Neuronal stem cell (in vitro differentiated cells): Measurements from ENCODE around the gene CCDC88A. TPM values are rescaled to one million over a fixed set of nuclear protein-coding genes. Genes with fewer than 3 reads are reported as not detected.

Experiments used
- DNase-seq: peaks from one replicate; pipeline ENCODE4 v3.0.0-alpha.2; 2013; ENCODE audit warnings: low spot score
- H2AFZ ChIP-seq: one replicate; pipeline ENCODE4 v1.6.1; 2013; ENCODE audit warnings: mild to moderate bottlenecking, low read length, inconsistent platforms
- H2AK5ac ChIP-seq: 2 replicates; pipeline ENCODE4 v1.6.1; 2013; ENCODE audit warnings: low read depth, mild to moderate bottlenecking, inconsistent platforms, low read length, moderate library complexity, mixed read lengths
- H2BK120ac ChIP-seq: 2 replicates; pipeline ENCODE4 v1.6.1; 2013; ENCODE audit warnings: low read depth, mild to moderate bottlenecking, inconsistent platforms, low read length, moderate library complexity, mixed read lengths
- H2BK12ac ChIP-seq: one replicate; pipeline ENCODE4 v1.6.1; 2013; ENCODE audit warnings: low read length, inconsistent platforms
- H2BK15ac ChIP-seq: 2 replicates; pipeline ENCODE4 v1.6.1; 2013; ENCODE audit warnings: mild to moderate bottlenecking, low read length, inconsistent platforms, mixed read lengths
- H2BK5ac ChIP-seq: one replicate; pipeline ENCODE4 v1.6.1; 2013; ENCODE audit warnings: inconsistent platforms, mild to moderate bottlenecking, low read length, moderate library complexity
- H3K14ac ChIP-seq: one replicate; pipeline ENCODE4 v1.6.1; 2013; ENCODE audit warnings: low read length, inconsistent platforms
- H3K18ac ChIP-seq: 2 replicates; pipeline ENCODE4 v1.6.1; 2013; ENCODE audit warnings: low read length, inconsistent platforms
- H3K23ac ChIP-seq: 2 replicates; pipeline ENCODE4 v1.6.1; 2013; ENCODE audit warnings: low read depth, mild to moderate bottlenecking, mixed read lengths, low read length, inconsistent platforms; ENCODE audit not compliant: poor library complexity
- H3K27ac ChIP-seq: replicated peaks from 3 replicates; pipeline ENCODE4 v1.5.1; 2013; ENCODE audit warnings: low read length, inconsistent platforms
- H3K27me3 ChIP-seq, 3 experiments: 2 replicates each; pipeline ENCODE4 v1.6.1; 2013; ENCODE audit warnings: low read length in 3 of 3, mild to moderate bottlenecking in 2 of 3, inconsistent platforms in 1 of 3, low read depth in 1 of 3, mixed read lengths in 1 of 3, moderate library complexity in 1 of 3; ENCODE audit not compliant: control insufficient read depth in 3 of 3, insufficient read depth in 3 of 3
- H3K36me3 ChIP-seq, 2 donors: replicated peaks in 1 of 2; 2 replicates each; pipeline ENCODE4 v1.6.1; 2013; ENCODE audit warnings: low read length in 2 of 2; ENCODE audit not compliant: control insufficient read depth in 2 of 2, insufficient read depth in 2 of 2
- H3K4ac ChIP-seq: 2 replicates; pipeline ENCODE4 v1.6.1; 2013; ENCODE audit warnings: inconsistent platforms, mild to moderate bottlenecking, low read length, moderate library complexity
- H3K4me1 ChIP-seq, 2 donors: 1 replicate in 1 of 2; 2 replicates in 1 of 2; pipeline ENCODE4 v1.6.1; 2013; ENCODE audit warnings: low read length in 2 of 2, low read depth in 1 of 2; ENCODE audit not compliant: control insufficient read depth in 2 of 2, insufficient read depth in 1 of 2
- H3K4me2 ChIP-seq: one replicate; pipeline ENCODE4 v1.6.1; 2013; ENCODE audit warnings: mild to moderate bottlenecking, low read length, inconsistent platforms; ENCODE audit not compliant: insufficient read depth, poor library complexity, severe bottlenecking
- H3K4me3 ChIP-seq, 2 donors: 2 replicates each; pipeline ENCODE4 v1.5.1; 2013; ENCODE audit warnings: low read length in 2 of 2, mild to moderate bottlenecking in 2 of 2, inconsistent platforms in 1 of 2, moderate library complexity in 1 of 2
- H3K79me1 ChIP-seq: one replicate; pipeline ENCODE4 v1.6.1; 2013; ENCODE audit warnings: low read depth, mild to moderate bottlenecking, inconsistent platforms, low read length, moderate library complexity
- H3K9ac ChIP-seq: one replicate; pipeline ENCODE4 v1.6.1; 2013; ENCODE audit warnings: mild to moderate bottlenecking, low read depth, low read length, inconsistent platforms; ENCODE audit not compliant: poor library complexity
- H3K9me3 ChIP-seq, 2 donors: replicated peaks in 1 of 2; 2 replicates each; pipeline versions ENCODE3 to v1.6.1; 2013; ENCODE audit warnings: low read length in 2 of 2, mild to moderate bottlenecking in 2 of 2, inconsistent platforms in 1 of 2, low read depth in 1 of 2, mixed read lengths in 1 of 2, moderate library complexity in 1 of 2; ENCODE audit not compliant: control insufficient read depth in 2 of 2, insufficient read depth in 1 of 2
- H4K8ac ChIP-seq: one replicate; pipeline ENCODE4 v1.6.1; 2013; ENCODE audit warnings: low read depth, mild to moderate bottlenecking, inconsistent platforms, low read length, moderate library complexity
- H4K91ac ChIP-seq: one replicate; pipeline ENCODE4 v1.6.1; 2013; ENCODE audit warnings: low read length, low read depth, mild to moderate bottlenecking, inconsistent platforms; ENCODE audit not compliant: poor library complexity
- WGBS, 2 donors: extraction: QIAGEN DNeasy Blood & Tissue Kit; methylation state at CpG; one replicate each; pipeline ENCODE4 v1.1.7; 2013; ENCODE audit warnings: missing lambda C conversion rate in 2 of 2, mixed read lengths in 1 of 2; ENCODE audit not compliant: insufficient read length in 2 of 2, insufficient replicate concordance in 1 of 2; ENCODE audit errors: extremely low coverage in 2 of 2; 5-methylcytosine and 5-hydroxymethylcytosine counted together
- small RNA-seq: library from polyadenylated mRNA; stranded (forward); fragments of <200 nt; extraction: miRNeasy Mini kit (QIAGEN cat#:217004); gene quantifications from one replicate; pipeline ENCODE3, GENCODE V24; 2013; ENCODE audit not compliant: insufficient read depth

The CCDC88A gene

GRCh38 chr2:55239656-55240222 is 179.9 kb downstream of the CCDC88A start:
- Histone ChIP-seq H2AFZ (no peak overlapping the region), H3K36me3 (peaks cover 6 to 93% of the 10 kb centered on the region in 2 donors), H3K4me3 (no peak overlapping the region), H3K23ac (no peak overlapping the region), H3K9me3 (no peaks in the 10 kb centered on the region), H2AK5ac (no peak overlapping the region), H3K27ac (no peak overlapping the region), H4K91ac (no peak overlapping the region), H2BK5ac (no peak overlapping the region), H3K79me1 (no peaks in the 10 kb centered on the region), H3K9ac (no peak overlapping the region), H2BK12ac (no peak overlapping the region), H3K27me3 (no peaks in the 10 kb centered on the region), H3K4ac (no peak overlapping the region), H4K8ac (no peak overlapping the region), H3K18ac (no peak overlapping the region), H3K4me2 (no peak overlapping the region), H2BK15ac (no peak overlapping the region), H3K4me1 (no peaks in the 10 kb centered on the region), H2BK120ac (no peak overlapping the region), H3K14ac (no peak overlapping the region)
- WGBS, 2 donors: no CpG with 5 or more reads among the region's 4 CpGs
- DNase-seq: no peak

Small RNAs within 50 kb of the gene (small RNA-seq; reads per million reads assigned to genes)
- gene RF00019 (not detected), gene RNU6-221P (not detected), gene RNU6-775P (not detected)
